Right lobe of liver (tissue), 4 donors: Measurements from ENCODE around the gene SLC24A1.
"Not testable (repeated sequence)": the region's sequence is repeated elsewhere in the genome, so short reads cannot be mapped to it uniquely, and the experiment has no call there.

ENCODE experiments used
- POLR2A ChIP-seq: fragments of 450-650 bp; IDR thresholded peaks from one replicate; pipeline ENCODE4 v1.6.1; 2017; ENCODE audit warnings: antibody characterized with exemption, mild to moderate bottlenecking
- TF ChIP-seq, protein P1 (sequence below), 4 donors: fragments of 200-600 bp in 3 of 4; fragments of 450-650 bp in 1 of 4; IDR thresholded peaks; one replicate each; pipeline versions ENCODE4 v1.5.1 to v1.8.0; 2016 to 2022; ENCODE audit warnings: antibody characterized with exemption in 4 of 4, mild to moderate bottlenecking in 2 of 4
- donor health status: DM: no; HTN: no; CAD: no.
- donor health status: DM: no; HTN: no; CAD: no.
- donor health status: DM: no; HTN: yes; CAD: no.

DNA sequence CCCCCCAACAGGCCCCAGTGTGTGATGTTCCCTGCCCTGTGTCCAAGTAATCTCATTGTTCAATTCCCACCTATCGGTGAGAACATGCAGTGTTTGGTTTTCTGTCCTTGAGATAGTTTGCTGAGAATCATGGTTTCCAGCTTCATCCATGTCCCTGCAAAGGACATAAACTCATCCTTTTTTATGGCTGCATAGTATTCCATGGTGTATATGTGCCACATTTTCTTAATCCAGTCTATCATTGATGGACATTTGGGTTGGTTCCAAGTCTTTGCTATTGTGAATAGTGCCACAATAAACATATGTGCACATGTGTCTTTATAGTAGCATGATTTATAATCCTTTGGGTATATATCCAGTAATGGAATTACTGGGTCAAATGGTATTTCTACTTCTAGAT is 5.9 kb upstream of the SLC24A1 start:
- TF ChIP-seq, protein P1, sequence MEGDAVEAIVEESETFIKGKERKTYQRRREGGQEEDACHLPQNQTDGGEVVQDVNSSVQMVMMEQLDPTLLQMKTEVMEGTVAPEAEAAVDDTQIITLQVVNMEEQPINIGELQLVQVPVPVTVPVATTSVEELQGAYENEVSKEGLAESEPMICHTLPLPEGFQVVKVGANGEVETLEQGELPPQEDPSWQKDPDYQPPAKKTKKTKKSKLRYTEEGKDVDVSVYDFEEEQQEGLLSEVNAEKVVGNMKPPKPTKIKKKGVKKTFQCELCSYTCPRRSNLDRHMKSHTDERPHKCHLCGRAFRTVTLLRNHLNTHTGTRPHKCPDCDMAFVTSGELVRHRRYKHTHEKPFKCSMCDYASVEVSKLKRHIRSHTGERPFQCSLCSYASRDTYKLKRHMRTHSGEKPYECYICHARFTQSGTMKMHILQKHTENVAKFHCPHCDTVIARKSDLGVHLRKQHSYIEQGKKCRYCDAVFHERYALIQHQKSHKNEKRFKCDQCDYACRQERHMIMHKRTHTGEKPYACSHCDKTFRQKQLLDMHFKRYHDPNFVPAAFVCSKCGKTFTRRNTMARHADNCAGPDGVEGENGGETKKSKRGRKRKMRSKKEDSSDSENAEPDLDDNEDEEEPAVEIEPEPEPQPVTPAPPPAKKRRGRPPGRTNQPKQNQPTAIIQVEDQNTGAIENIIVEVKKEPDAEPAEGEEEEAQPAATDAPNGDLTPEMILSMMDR (IDR thresholded peaks at IDR 0.05), result not testable (repeated sequence)
- TF ChIP-seq POLR2A, result not testable (repeated sequence)
